Glomerular visceral epithelial cell (primary cell): ENCODE results near the gene ITIH4.

Experiments used
- DNase-seq: peaks from one replicate; pipeline ENCODE4 v3.0.0-alpha.2; 2016; ENCODE audit errors: extremely low spot score

The ITIH4 gene

DNA sequence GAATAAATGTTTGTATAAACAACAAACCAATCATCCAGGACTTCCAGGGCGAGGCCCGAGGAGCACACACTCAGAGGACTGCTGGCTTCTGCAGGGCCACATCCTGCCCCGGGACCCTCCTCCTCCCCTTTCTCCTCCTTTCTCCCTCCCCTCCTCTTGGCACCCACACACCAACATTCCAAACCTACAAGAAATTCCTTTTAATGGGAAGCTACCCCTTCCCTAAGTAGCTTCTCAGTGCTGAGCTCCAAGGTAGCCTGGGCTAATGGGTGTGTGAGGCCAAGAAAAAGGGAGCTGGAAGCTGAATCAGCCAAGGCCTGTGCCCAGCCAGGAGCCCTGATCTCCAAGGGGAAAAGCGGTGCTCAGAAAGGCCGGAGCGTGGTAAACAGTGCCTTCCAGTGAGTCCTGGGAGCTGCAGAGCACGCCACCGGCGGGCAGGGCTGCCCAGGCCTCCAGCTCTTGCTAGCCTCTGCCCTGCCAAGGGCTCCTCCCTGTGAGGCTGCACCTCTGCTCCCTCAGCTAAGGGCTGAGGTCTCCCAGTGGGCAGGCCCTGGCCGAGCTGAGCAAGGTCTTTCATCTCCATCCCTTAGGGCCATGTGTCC is 32.0 kb downstream of the ITIH4 start:
- DNase-seq = no peak

DNA sequence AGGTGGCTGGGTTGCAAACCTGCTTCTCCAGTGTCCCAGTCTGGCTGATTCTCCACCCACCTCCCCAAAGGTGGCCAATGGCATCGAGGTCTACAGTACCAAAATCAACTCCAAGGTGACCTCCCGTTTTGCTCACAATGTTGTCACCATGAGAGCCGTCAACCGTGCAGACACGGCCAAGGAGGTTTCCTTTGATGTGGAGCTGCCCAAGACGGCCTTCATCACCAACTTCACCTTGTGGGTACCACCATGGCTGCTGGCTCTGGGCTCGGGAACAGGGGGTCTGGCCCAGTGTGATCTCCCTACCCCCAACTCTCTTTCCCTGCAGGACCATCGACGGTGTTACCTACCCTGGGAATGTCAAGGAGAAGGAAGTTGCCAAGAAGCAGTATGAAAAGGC is 34.1 kb downstream of the ITIH4 start:
- DNase-seq = no peak

DNA sequence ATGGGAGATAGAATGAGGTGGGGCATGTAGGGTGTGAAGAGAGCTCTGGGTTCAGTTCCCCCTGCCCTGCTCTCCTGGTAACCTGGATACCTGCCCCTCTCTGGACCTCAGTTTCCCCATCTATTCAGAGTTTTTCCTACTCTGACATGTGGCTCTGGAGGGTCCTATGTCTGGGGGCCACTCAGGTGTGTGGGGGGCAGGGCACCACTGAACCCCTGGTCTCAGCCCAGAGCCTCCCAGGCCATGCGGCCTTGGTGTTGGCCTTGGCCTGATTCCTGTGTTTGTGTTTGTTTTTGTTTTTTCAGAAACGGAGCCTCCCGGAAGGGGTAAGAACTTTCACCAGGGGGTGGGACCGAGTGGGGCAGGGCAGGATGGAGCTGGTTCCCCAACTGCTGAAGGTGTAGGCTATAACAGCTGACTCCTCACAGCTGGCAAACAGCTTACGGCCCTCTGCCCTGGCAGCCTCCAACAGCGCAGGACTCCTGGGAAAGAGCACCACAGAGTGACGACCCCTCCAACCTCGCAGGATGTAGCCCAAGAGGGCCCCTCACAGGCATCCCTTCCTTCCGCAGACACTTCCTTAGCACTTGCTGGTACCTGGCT is 35.1 kb downstream of the ITIH4 start:
- DNase-seq = no peak

DNA sequence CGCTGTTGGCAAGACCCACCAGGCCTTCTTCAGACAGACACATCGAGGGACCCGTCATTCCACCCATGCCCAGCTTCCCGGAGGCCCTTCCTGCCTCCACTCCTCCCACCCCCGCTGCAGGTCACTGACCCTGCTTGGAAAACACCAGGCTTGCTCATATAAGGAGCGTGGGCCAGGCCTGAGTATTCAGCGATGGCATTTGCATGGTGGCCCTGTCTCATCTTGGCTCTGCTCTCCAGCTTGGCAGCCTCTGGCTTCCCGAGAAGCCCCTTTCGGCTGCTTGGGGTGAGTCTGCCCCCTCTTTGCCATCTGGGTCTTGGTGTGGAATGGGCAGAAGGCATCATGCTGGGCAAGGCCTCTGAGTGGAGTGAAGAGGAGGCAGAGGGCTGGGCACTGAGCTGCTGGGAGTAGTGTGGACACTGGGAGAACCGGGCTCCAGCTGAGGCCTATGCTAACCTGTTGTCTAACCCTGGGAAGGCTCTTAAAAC is 35.8 kb downstream of the ITIH4 start, which contains the start of gene ITIH3:
Gene ITIH3 (plus strand): TSS at position 185 of the 488 bp plus-strand sequence. CDS start 8 bp downstream, at position 193.
- DNase-seq = no peak

DNA sequence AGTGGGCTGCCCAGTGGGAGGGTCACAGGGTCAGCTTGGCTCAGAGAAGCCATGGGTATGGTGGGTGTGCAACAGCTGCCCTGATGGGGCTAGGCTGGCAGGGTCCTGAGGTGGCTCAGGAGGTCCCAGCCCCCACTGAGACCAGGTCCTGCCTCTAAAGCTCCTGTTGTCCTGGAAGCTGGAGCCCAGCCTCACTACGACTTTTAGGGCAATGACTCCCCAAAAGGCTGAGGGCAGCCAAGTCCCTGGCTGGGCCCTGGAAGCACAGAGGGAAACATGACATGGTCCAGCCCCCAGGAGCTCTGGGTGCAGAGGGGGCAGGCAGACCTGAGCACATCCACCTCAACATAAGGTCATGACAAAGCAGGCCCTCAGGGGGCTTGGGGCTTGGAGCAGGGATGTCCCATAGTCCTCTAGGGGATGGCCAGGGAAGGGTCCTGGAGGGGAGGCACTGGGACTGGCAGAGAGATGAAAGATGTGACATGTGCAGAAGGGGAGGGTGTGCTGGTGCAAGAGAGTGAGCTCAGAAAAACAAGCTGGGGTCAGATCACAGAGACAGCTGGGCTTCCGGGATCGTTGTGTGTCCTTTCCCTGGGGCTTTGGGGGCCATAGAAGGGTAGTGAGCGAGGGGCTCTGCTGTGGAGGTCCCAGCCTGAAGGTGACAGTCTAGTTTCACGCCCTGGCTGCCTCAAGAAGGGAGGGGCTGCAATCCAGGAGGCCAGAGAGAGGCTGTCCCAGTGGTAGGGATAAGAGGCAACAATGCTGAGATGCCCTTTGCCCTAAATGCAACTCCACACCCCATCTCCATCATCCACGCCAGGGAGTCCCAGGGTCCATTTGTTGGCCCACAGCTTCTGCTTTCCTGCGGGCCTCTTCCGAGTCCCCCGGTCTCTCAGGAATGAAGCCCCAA is 36.5 kb downstream of the ITIH4 start:
- DNase-seq = no peak

DNA sequence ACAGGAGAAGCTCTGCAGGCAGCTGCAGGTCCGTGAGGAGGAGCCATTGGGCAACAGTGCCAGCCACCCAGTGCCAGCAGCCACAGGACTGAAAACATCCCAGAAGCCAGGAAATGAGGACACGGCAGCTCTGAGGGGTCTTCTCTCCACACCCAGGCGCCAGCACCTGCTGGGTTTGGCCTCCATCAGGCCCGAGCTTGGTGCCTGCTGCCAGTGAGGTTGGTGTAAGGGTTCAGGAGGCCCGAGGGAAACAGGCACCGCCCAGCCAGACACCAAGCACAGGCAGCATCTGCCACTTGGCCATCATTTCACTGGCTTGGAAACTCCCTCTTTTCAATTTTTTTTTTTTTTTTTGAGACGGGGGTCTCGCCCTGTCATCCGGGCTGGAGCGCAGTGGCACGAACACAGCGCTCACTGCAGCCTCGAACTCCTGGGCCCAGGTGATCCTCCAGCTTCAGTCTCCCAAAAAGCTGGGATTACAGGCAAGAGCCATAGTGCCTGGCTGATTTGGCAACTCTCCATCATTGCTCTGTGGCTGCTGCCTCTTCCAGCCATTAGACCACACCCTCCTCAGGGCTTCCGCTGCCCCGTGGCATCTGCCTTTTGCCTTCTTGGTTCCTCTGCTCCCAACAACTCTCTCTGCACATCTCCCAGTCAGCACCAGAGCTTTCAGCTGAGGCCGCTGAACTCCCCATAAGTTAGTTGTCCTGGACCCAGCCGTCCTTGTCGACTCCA is 37.3 kb downstream of the ITIH4 start:
- DNase-seq = no peak

DNA sequence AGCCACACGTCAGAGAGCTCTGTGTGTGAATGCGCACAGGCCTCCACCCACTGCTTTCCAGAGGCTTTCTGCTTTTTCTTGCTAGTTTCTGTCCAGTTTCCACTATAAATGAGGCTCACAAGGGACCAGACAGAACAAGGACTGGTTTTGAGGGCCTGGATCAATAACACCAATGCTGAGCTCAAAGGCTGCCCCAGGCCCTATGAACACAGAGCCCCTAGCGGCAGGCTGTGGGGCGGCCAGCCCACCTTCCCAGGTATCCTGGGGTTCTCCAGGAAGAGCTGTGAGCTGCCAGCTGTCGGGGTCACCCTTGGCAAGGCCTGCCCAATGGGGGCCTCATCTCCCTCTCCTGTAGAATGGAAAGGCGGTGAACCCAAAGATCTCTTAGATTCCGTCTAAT is 38.1 kb downstream of the ITIH4 start:
- DNase-seq = no peak

GRCh38 chr3:52791928-52792327 is 38.5 kb downstream of the ITIH4 start:
- DNase-seq = no peak

DNA sequence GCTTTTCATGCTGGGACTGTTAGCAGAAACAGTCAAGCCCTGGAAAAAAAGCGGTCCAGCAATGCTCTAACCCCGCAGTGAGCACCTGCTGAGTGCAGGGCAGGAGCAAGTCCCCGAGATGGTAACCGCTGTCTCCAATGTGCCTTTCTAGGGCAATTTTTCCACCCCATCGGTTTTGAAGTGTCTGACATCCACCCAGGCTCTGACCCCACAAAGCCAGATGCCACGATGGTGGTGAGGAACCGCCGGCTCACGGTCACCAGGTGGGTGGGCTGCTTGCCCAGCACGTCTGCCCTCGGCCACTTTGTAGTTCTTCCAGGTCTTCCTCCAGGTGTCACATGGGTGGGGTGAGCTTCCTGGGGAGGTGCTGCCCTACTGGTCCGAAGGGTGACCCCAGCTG is 39.1 kb downstream of the ITIH4 start:
- DNase-seq = no peak

GRCh38 chr3:52790741-52791140 is 39.7 kb downstream of the ITIH4 start:
- no peak for DNase-seq

- DNase-seq = no peak
These were observed 40.1 kb downstream of the ITIH4 start for GRCh38 chr3:52790337-52790736.

DNA sequence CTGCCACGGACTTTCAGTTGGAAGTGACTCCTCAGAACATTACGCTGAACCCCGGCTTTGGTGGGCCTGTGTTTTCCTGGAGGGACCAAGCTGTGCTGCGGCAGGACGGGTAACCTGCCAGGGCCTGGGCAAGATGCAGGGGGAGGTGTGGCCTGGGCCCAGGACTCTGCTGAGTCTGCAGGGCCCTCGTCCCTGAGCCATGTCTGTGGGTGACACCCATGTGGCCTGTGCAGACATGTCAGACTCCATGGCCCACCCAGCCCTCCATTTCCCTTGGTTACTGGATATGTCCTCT is 40.8 kb downstream of the ITIH4 start:
- DNase-seq = no peak

GRCh38 chr3:52788890-52789745 is 41.4 kb downstream of the ITIH4 start:
- no peak for DNase-seq

GRCh38 chr3:52787672-52788625 is 42.5 kb downstream of the ITIH4 start:
- DNase-seq = no peak

- no peak for DNase-seq
These were observed 43.2 kb downstream of the ITIH4 start for GRCh38 chr3:52787246-52787645.

GRCh38 chr3:52786330-52787215 is 43.9 kb downstream of the ITIH4 start:
- DNase-seq = no peak

DNA sequence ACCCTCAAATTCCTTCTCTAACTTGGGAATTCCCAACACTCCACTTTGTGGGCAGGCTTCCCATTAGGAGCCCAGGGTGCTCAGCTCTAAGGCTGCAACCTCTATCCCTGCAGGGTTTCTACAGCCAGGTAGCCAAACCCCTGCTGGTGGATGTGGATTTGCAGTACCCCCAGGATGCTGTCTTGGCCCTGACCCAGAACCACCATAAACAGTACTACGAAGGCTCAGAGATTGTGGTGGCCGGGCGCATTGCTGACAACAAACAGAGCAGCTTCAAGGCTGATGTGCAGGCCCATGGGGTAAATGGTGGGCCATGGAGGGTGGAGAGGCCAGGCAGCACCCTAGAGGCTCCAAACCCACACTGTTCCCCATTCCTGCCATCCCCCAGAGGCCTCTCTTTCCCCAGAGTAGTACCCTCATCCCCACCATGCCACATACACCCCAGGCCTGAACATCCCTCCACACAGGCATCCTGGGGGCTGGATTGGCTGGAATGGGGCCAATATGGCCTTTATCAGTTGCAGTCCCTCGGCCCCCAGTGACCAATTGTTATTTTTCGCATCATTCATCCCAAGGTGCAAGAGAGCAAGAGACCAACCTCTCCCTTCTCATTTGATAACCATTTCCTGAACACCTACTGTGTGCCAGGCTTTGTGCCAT is 45.4 kb downstream of the ITIH4 start:
- no peak for DNase-seq

GRCh38 chr3:52784021-52784621 is 46.4 kb downstream of the ITIH4 start:
- no peak for DNase-seq
